Prostate gland (tissue), 2 donors: ENCODE results near the gene WDTC1. TPM values are rescaled to one million over a fixed set of nuclear protein-coding genes. Genes with fewer than 3 reads are reported as not detected.

Experiments
- DNase-seq: peaks from one replicate; pipeline ENCODE4 v3.0.0-alpha.2; 2019; ENCODE audit warnings: low spot score
- H3K27ac ChIP-seq, 2 donors: fragments of 200-600 bp; sonication (generic); 2 replicates each; pipeline ENCODE4 v1.5.1; 2017 to 2019
- H3K27me3 ChIP-seq: fragments of 200-600 bp; sonication (generic); replicated peaks from 2 replicates; pipeline ENCODE4 v1.5.1; 2019; ENCODE audit not compliant: insufficient read depth
- H3K36me3 ChIP-seq, 2 donors: fragments of 200-600 bp; sonication (generic); 1 replicate in 1 of 2; 2 replicates in 1 of 2; pipeline versions ENCODE4 v1.5.1 to v1.8.1; 2017 to 2019
- H3K4me1 ChIP-seq: fragments of 200-600 bp; sonication (generic); replicated peaks from 2 replicates; pipeline ENCODE4 v1.5.1; 2019
- H3K4me3 ChIP-seq, 2 donors: fragments of 200-600 bp; sonication (generic); 2 replicates each; pipeline ENCODE4 v1.5.1; 2017 to 2019
- H3K9me3 ChIP-seq: fragments of 200-600 bp; sonication (generic); 2 replicates; pipeline ENCODE4 v1.5.1; 2017
- CTCF ChIP-seq, 4 experiments: fragments of 200-600 bp in 2 of 4; fragments of 450-650 bp in 2 of 4; sonication (generic) in 2 of 4; IDR thresholded peaks; 1 replicate in 3 of 4; 2 replicates in 1 of 4; pipeline ENCODE4 v1.5.1; 2016 to 2019; ENCODE audit warnings: antibody characterized with exemption in 4 of 4, mild to moderate bottlenecking in 2 of 4, moderate library complexity in 2 of 4
- POLR2A ChIP-seq: fragments of 450-650 bp; IDR thresholded peaks from one replicate; pipeline ENCODE4 v1.6.1; 2016; ENCODE audit warnings: antibody characterized with exemption, mild to moderate bottlenecking
- POLR2AphosphoS5 ChIP-seq: sonication (generic); formaldehyde crosslinking; IDR thresholded peaks from one replicate; pipeline ENCODE4 v1.6.1; 2017; ENCODE audit warnings: antibody characterized with exemption
- WGBS: methylation state at CpG from one replicate; pipeline ENCODE4 v1.1.5; 2018; 5-methylcytosine and 5-hydroxymethylcytosine counted together
- intact Hi-C: fragments of 100-400 bp; cut with DNase I; formaldehyde crosslinking; loops from one replicate; pipeline ENCODE4 v1.14.2; 2022
- total RNA-seq, 2 donors: library from RNA; depleted of rRNA; stranded (reverse); fragments of >200 nt; gene quantifications; one replicate each; pipeline ENCODE4 v1.1.0, GENCODE V29; 2016

Gene WDTC1
- total RNA-seq, 2 donors from 2014 or later: 45.1 to 56.1 TPM

DNA sequence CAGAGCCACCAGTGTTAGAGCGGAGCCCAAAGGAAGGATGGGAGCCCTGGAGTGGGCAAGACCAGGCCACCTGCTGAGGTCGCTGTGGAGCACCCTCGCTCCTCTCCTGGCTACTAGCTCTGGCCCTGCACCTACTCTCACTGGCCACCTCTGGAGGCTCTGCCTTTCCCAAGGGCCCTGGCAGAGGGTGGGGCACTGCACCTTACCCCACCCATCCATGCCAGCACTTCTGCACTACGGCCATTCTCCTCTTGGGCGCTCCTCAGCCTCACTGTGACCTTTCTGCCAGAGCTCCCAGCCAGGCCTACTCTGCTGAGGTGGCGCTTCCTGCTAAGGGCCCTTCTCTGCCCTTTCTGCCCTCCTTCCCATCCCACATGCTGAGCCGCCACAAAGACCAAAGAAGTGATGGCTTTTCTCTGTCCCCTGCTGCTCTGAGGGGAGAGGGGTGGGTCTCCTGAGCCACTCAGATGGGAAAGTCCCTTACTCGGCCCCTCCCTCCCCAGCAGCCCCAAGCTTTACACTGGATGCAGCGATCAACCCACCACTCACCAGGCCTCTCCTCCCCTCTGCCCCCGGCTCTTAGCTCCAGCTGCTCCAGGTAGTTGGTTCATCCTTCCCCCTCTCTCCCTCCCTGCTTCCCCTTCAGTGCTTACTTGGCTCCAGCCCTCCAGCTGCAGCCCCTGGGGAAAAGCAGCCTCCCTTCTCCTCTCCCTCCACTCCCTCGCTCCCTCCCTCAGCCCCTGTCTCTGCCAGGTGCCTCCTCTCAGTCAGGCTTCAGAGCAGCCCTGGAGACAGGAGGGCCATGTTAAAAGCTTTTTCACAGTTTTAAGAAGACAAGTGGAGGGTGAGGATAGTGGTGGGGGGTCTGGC, 72.7 kb downstream of the WDTC1 start:
- no peak overlapping the region for H3K27ac ChIP-seq
- no peak for DNase-seq
- WGBS: 70% methylated on average over 11 of the region's 11 CpGs
- H3K27me3 ChIP-seq: no peaks in the 10 kb centered on the region
- intact Hi-C loops: loop anchor here (10.0 kb wide), 1 partner anchor 48 kb away; no protein-coding TSS in a partner anchor
- H3K9me3 ChIP-seq: no peaks in the 10 kb centered on the region
- no peaks in the 10 kb centered on the region for H3K4me1 ChIP-seq
- TF ChIP-seq CTCF (IDR thresholded peaks at IDR 0.05) (no peak), POLR2A (no peak), POLR2AphosphoS5 (no peak)
- H3K36me3 ChIP-seq: peaks cover 0 to 2% of the 10 kb centered on the region in 2 donors
- no peak overlapping the region for H3K4me3 ChIP-seq

- TF ChIP-seq CTCF (IDR thresholded peaks at IDR 0.05): no peak
- TF ChIP-seq POLR2AphosphoS5: no peak
- TF ChIP-seq POLR2A: no peak
- no peaks in the 10 kb centered on the region for H3K4me1 ChIP-seq
- H3K27me3 ChIP-seq: no peaks in the 10 kb centered on the region
- no peak overlapping the region for H3K4me3 ChIP-seq
- no peak overlapping the region for H3K27ac ChIP-seq
- H3K36me3 ChIP-seq: peaks cover 0 to 2% of the 10 kb centered on the region in 2 donors
- intact Hi-C loops: loop anchor here (10.0 kb wide), 1 partner anchor 47 kb away; no protein-coding TSS in a partner anchor
- H3K9me3 ChIP-seq: no peaks in the 10 kb centered on the region
- DNase-seq: no peak
- WGBS: 70% methylated on average over 6 of the region's 6 CpGs
These were observed 73.6 kb downstream of the WDTC1 start for GRCh38 chr1:27307874-27308598.

DNA sequence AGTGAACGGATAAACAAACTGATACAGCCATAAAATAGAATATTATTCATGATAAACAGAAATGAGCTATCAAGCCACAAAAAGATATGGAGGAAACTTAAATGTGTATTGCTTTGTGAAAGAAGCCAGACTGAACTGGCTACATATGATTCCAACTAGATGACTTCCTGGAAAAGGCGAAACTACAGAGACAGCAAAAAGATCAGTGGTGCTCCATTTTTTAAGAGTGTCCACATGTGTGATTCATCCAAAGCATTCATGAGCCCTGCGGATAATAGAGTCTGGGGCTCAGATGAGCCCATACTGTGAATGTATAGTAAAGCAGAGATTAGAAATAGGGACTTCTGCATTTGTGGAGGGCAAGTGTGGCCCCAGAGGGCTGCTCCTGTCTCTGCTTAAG, 79.7 kb downstream of the WDTC1 start:
- TF ChIP-seq CTCF (IDR thresholded peaks at IDR 0.05): no peak
- Histone ChIP-seq H3K27ac (no peak overlapping the region), H3K9me3 (no peaks in the 10 kb centered on the region), H3K4me3 (no peak overlapping the region), H3K36me3 (no peaks in the 10 kb centered on the region), H3K27me3 (no peaks in the 10 kb centered on the region), H3K4me1 (no peaks in the 10 kb centered on the region)
- intact Hi-C loops: no loop called here
- no peak for DNase-seq
- WGBS: 75% methylated on average over 3 of the region's 3 CpGs

GRCh38 chr1:27314737-27315136, 80.3 kb downstream of the WDTC1 start:
- H3K27ac ChIP-seq: no peak overlapping the region
- WGBS: 59% methylated on average over 2 of the region's 2 CpGs
- no peak for DNase-seq
- no peaks in the 10 kb centered on the region for H3K4me1 ChIP-seq
- no peak overlapping the region for H3K4me3 ChIP-seq
- H3K36me3 ChIP-seq: no peaks in the 10 kb centered on the region
- TF ChIP-seq POLR2AphosphoS5 (no peak), POLR2A (no peak), CTCF (IDR thresholded peaks at IDR 0.05) (no peak)
- intact Hi-C loops: no loop called here
- H3K9me3 ChIP-seq: no peaks in the 10 kb centered on the region
- H3K27me3 ChIP-seq: no peaks in the 10 kb centered on the region
